Activated T-cell treated with anti-CD3 and anti-CD28 coated beads for 1 hour (primary cell): Measurements from ENCODE around the gene ETV1.

Experiments used
- DNase-seq: peaks from one replicate; pipeline ENCODE4 v3.0.0-alpha.2; 2020; ENCODE audit warnings: low read depth

ETV1 gene

DNA sequence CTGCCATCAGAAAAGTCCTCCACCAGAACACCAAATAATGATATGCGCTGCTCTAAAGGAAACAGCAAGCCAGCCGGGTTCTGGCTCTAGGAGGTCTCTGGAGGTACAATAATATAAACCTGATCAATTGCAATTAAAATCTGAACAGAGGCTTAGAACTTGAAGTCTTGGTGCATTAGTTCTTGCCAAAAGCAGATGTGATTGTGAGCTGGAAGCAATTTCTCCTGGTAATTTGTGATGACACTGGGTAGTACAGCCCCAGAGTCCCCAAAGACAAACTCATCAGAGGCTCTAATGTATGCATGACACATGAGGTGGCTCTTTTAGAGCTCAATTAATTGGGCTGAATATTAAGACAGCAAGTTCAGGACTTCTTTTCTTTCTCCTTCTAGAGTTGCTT lies 3.3 kb downstream of the ETV1 start:
- no peak for DNase-seq

DNA sequence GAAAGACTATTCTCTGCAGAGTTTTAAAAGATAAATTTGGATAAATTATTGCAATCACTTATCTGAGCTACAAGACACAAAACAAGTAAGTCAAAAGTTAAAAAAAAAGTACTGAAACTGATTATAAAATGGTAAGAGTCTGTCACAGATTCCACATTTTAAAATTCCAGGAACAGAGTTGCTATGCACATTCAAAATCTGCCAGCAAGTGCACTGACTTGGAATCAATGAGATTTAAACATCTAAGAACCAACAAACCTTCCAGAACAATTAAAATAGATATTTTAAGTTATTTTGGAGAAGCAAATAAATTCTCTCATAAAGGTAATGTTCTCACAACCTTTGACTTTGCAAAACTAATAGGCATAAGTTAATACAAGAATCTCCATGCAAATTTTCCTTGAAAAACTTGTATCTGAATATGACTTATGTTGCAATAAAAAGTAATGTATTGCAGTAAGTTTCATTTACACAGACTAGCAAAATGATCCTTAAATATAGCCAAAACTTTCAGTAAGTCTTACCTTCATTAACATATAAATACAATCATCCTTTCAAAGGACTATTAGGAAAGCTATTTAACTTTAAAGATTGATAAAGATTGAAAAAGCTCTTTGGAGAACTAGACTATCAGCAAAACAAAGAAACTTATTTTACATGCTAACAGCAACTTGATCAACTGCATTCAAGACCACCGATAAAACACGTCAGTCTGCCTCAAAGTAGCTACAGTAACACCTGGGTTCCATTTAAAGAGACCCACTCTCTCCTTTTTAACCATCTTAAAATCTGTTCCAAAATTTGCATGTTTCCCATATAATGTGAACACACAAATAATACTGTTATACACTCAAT lies 4.4 kb downstream of the ETV1 start:
- no peak for DNase-seq

- DNase-seq, result no peak
These were observed 5.4 kb downstream of the ETV1 start for GRCh38 chr7:13984061-13984460.

DNA sequence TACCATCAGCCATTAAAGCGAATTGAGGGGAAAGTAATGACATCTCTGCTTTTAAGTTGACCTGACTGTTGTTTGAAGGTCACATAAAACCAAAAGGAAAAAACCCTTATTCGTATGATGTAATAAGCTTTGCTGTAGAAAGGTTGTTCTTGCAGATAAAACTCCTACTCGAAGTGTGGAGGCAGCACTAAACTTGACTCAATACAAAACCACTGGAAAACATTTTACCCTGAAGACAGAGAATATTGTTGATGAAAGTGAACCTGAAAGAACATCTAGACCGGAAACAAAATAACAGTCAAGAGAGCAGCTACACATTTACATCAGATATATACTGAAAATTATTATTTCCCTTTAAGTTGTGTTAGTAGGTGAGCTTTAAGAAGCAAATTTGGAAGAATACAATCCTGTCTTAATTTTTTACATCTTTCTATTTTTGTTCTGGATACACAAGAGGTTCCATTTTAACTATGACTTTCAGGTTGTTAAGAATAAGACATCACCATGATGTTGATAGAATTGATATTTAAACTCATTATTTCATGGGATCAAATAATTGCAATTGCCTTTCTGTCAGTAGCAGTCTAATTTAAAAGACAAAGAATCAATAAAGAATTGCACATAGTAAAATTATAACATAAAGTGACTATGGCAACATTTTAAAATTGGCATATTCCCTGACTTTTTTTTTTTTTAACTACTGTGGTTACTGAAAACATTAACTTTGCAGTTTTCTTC lies 6.4 kb downstream of the ETV1 start:
- no peak for DNase-seq

- DNase-seq, result no peak
These were observed 8.4 kb downstream of the ETV1 start for GRCh38 chr7:13981070-13981469.

- no peak for DNase-seq
These were observed 9.0 kb downstream of the ETV1 start for GRCh38 chr7:13980474-13980873.

DNA sequence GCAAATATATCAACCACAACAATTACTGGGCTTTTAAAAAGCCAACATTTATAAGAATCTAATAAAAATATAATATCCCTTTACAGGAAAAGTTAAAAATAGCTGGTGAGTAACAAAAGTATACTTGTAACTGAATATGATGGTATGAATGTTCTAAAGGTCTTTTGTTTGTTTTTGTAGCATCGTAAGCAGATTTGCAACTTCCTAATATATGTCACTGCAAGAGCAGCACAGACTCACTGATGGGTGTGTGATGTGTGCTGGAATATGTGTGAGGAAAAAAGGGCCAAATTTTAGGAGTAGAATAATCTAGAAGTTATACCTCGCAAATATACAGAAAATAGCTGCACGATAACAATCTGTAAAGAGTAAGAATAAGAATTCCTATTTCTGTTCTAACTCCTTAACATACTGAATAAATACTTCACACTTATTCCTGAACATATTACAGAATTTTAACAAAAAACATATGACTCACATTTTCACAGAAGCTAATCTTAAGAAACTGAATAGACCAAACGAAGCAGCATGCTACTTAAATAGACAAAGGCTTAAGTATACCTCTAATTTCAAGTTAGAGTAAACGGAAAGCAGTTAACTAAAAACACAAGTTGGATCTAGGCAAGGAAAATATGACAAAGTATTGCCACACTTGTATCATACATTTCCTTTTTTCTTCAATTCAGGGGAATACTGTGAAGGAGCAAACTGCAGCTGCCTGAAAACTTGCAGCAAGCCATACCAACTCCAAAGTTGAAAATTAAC lies 9.6 kb downstream of the ETV1 start:
- DNase-seq, result no peak

- DNase-seq, result no peak
These were observed 12.9 kb downstream of the ETV1 start for GRCh38 chr7:13976594-13976993.

DNA sequence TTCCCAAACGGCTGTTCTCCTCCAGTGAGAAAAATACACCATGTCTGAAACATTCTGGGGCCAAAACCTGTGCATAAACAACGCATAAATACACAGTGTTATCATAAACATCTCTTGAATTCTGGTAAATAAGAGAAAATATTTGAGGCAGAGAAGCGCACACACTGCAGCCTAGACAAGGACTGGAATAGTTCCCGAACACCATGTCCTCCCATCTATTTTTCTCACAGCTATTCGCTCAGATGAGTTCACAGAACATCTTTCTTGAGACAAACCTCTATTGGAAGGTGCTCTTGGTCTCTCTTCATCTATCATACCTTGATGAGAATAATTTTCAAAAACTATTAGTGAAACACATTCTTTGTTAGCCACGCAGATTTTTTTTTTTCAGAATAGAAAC lies 24.4 kb downstream of the ETV1 start:
- DNase-seq, result no peak

GRCh38 chr7:13963925-13964324 lies 25.5 kb downstream of the ETV1 start:
- DNase-seq, result no peak

- no peak for DNase-seq
These were observed 34.0 kb downstream of the ETV1 start for GRCh38 chr7:13955494-13955893.

DNA sequence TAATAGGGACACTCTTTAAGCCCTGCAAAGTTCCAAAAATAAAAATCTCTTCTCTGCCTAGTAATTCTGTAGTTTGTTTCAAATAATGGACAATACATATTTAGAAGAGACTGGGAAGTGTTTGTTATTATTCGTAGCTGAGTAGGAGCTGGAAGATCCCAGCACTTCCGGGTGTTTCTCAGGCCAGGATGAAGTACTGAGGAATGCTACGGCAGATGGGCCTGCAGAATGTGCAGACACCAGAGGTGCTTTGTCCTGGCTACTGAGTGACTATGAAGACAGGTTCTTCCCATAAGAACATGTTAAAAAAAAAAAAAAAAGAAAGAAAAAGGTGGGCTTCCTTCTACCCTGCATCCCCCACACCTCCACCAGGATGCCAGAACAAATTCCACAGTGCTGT lies 36.1 kb downstream of the ETV1 start:
- DNase-seq, result no peak

DNA sequence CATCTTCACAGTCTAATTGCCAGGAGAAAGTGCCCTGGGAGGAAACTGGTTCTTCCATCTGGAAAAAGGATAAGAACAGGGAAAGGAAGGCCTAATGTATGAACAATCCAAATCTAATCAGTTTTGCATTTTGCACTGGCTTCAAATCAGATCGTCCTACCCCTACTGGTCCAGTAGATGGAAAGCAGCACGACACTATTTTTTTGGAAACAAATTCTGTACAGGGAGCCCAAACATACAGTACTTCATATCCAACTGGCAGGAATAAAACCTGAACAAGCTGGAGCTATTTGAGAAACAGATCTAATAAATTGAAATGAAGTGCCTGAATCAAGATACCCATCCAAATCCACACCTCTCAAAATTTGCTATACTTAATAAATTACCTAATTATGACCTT lies 36.5 kb downstream of the ETV1 start:
- no peak for DNase-seq

GRCh38 chr7:13949939-13950338 lies 39.5 kb downstream of the ETV1 start:
- no peak for DNase-seq

GRCh38 chr7:13949445-13949844 lies 40.0 kb downstream of the ETV1 start:
- DNase-seq, result no peak

- DNase-seq, result no peak
These were observed 41.3 kb downstream of the ETV1 start for GRCh38 chr7:13948019-13948801.

DNA sequence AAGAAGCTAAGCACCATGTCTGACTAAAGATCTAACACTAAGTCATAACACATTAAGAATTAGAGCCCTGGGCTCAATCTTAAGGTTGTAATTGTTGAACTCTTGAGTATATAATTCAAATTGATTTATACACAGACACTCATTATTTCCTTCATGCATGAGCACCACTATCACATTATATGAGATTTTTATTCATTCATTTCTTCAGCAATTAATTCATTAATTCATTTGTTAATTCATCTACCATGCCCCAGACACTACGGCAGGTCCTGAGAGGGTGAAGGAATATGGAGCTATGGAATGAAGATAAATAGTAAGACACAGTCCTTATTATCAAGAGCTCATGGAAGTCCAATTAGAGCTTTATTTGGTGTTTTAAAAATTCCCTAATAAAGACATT lies 41.9 kb downstream of the ETV1 start:
- DNase-seq, result no peak

GRCh38 chr7:13946181-13946580 lies 43.3 kb downstream of the ETV1 start:
- no peak for DNase-seq

DNA sequence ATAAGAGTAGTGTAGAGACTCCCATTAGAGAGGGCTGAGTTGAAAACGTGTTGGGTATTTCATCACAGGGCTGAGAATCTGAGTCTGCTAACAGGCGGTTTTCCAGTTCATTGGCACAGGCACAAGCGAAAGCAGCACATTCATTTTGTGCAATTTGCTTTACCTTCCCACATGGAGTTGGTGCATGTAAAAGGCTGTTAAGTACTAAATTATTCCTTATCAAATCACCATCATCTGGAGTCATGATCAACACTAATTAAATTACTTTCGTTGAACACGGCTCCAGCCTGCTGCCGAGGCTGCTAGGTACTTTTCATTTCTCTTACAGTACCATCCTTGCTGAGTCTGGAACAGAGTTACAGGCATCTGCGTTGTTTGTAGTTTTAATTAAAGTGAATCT lies 43.8 kb downstream of the ETV1 start:
- no peak for DNase-seq

GRCh38 chr7:13933536-13933935 lies 55.9 kb downstream of the ETV1 start:
- no peak for DNase-seq

- no peak for DNase-seq
These were observed 56.4 kb downstream of the ETV1 start for GRCh38 chr7:13933091-13933490.

- no peak for DNase-seq
These were observed 57.3 kb downstream of the ETV1 start for GRCh38 chr7:13932131-13932530.
